Activated naive CD4-positive, alpha-beta T cell treated with anti-CD3 and anti-CD28 coated beads, Interleukin-2, amount 50 U/mL, for 72 hours (primary cell): Measurements from ENCODE around the gene STX12. TPM values are rescaled to one million over a fixed set of nuclear protein-coding genes. Genes with fewer than 3 reads are reported as not detected.

Source experiments
- ATAC-seq, 2 donors: fragments of 150-1000 bp; cut with Tn5 transposase; 2 replicates each; pipeline ENCODE4 v1.10.0; 2021; ENCODE audit warnings: mild to moderate bottlenecking in 2 of 2, moderate library complexity in 2 of 2
- DNase-seq, 2 donors: peaks; one replicate each; pipeline ENCODE4 v3.0.0; 2021 to 2022; ENCODE audit warnings: low spot score in 2 of 2
- H3K27ac Mint-ChIP-seq, 2 donors: one replicate each; pipeline ENCODE4 v1.8.0; 2022; ENCODE audit warnings: mild to moderate bottlenecking in 2 of 2, mixed read lengths in 2 of 2
- H3K36me3 Mint-ChIP-seq, 2 donors: one replicate each; pipeline ENCODE4 v1.8.0; 2022; ENCODE audit warnings: mixed read lengths in 2 of 2
- H3K9me3 Mint-ChIP-seq, 2 donors: one replicate each; pipeline ENCODE4 v1.8.0; 2022; ENCODE audit warnings: mixed read lengths in 2 of 2
- total RNA-seq, 2 donors: library from RNA; stranded (reverse); gene quantifications; one replicate each; pipeline ENCODE4 v1.2.3, GENCODE V29; 2022

Gene STX12
- total RNA-seq: 10 to 100 TPM; 35.2 to 41.0 TPM

DNA sequence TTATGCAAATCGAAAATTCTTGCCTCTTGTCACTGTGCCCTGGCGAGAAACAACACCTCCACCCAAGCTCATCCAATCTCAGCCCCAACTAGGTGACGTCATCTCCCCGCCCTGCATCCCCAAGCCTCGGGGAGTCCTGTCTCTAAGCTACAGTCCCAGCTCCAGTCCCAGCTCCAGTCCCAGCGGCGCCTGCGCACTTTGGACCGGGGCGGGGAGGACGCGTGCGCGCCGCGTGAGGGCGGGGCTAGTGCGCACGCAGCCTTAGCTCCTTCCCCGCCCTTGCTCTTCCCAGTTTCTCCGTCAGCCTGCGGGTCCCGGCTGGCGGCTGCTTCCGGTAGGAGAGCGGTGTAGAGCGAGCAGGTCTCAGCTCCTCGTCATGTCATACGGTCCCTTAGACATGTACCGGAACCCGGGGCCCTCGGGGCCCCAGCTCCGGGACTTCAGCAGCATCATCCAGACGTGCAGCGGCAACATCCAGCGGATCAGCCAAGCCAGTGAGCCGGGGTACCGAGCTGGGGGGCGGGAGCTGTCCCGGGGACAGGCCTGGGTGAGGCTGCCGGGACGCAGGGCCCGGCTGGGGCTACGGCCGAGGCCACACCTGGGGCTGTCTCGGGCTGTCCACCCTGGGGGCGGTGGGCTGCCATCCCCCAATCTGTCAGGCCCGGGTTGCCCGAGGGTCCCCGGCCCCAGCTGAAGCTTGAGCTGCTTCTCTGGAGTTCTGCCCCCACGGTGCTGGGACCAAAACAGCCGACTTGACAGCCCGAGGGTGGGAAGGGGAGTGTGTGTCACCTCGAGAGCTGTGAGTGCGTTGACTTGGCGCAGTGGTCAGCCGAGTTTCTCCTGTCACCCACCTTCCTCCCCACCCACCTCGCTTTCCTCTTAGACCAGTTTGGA is at the start of gene STX12:
Gene STX12, plus strand, starts transcription at position 288 of the 894 bp plus-strand sequence. Its CDS starts 89 bp downstream, at position 377.
- Mint-ChIP-seq H3K9me3 (no peaks in the 10 kb centered on the region), H3K27ac (peak within 1 kb of the TSS; percentile 94 to 99), H3K36me3 (peaks cover 5 to 13% of the 10 kb centered on the region in 2 donors)
- peak; percentile 97 to 99 for ATAC-seq
- peak; percentile 99 for DNase-seq

GRCh38 chr1:27724961-27725373 is 48.1 kb upstream of the STX12 start:
- Mint-ChIP-seq H3K27ac (peak overlapping the region; percentile 99), H3K36me3 (peaks cover 0 to 4% of the 10 kb centered on the region in 2 donors), H3K9me3 (no peaks in the 10 kb centered on the region)
- peak in 1 of 2 donors; percentile 55 for DNase-seq
- ATAC-seq: no peak

DNA sequence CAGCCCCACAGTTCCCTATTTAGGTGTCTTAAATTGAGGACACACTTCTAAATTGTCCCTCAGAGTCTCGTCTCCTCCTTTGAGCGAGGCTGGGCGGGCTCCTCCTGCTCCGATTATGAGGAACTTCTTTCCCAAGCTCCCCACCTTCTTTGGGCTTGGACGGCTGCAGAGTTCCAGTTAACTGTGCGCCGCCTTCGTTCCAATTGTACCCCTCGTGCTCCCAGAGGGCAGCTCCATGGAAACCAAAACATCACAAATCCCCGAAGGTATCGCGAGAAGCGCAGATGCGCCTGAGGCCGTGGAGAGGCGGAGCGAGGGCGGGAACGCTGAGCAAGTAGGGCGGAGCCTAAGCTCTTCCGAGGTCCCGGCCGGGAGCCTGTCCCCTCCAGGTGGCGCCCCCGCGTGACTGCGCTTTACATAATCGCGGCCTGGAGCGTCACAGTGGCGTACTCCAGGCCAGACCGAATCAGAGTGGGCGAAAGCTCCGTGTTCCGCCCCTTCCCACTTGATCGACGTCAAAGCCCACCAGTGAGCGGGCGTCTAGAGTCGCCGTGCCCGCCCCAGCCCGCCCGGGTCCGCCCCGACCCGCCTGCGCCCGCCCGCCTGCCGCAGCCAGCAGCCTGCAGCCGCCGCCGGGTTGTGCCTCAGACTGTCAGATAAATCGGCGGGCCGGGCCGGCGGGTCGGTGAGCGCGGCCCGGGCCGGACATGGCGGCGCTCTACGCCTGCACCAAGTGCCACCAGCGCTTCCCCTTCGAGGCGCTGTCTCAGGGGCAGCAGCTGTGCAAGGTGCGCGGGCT is 47.4 kb upstream of the STX12 start, which contains the start of gene FAM76A:
Gene FAM76A, plus strand, starts transcription at position 588 of the 799 bp plus-strand sequence. Its CDS starts 120 bp downstream, at position 708.
- no peaks in the 10 kb centered on the region for H3K9me3 Mint-ChIP-seq
- peaks cover 0 to 4% of the 10 kb centered on the region in 2 donors for H3K36me3 Mint-ChIP-seq
- peak; percentile 95 for ATAC-seq
- H3K27ac Mint-ChIP-seq: peak within 1 kb of the TSS; percentile 99
- DNase-seq: peak; percentile 100

- peak; percentile 4 to 6 for ATAC-seq
- peak overlapping the region; percentile 77 to 80 for H3K27ac Mint-ChIP-seq
- peak in 1 of 2 donors; percentile 53 for DNase-seq
- peaks cover 0 to 8% of the 10 kb centered on the region in 2 donors for H3K36me3 Mint-ChIP-seq
- no peaks in the 10 kb centered on the region for H3K9me3 Mint-ChIP-seq
These were observed 46.6 kb upstream of the STX12 start for GRCh38 chr1:27726173-27727044.

DNA sequence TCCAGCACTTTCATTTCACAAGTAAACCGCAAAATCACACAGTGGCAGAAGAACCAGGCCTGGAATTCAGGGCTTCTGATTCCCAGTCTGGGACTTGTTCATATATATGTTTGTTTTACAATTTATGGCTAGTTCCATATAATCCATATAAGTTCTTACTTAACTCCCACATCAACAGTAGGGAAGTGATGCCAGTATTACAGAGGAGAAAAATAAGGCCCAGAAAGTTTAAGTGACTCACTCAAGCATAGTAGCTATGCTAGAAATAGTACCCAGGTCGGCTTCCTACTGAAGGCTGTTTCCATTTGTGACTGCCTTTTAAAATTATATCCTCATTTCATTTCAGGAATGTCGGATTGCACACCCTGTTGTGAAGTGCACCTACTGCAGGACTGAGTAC is 45.9 kb upstream of the STX12 start:
- Mint-ChIP-seq H3K27ac (peak overlapping the region in 1 of 2 donors; percentile 80), H3K36me3 (peaks cover 0 to 8% of the 10 kb centered on the region in 2 donors)
- no peak for ATAC-seq

GRCh38 chr1:27736252-27736651 is 36.8 kb upstream of the STX12 start:
- DNase-seq (no peak), ATAC-seq (no peak)
- H3K27ac Mint-ChIP-seq: no peak overlapping the region
- no peaks in the 10 kb centered on the region for H3K9me3 Mint-ChIP-seq
- H3K36me3 Mint-ChIP-seq: peaks cover 6 to 9% of the 10 kb centered on the region in 2 donors

More for the DNA sequence above, 45.9 kb upstream of the STX12 start:
- H3K9me3 Mint-ChIP-seq: no peaks in the 10 kb centered on the region
- DNase-seq: no peak

DNA sequence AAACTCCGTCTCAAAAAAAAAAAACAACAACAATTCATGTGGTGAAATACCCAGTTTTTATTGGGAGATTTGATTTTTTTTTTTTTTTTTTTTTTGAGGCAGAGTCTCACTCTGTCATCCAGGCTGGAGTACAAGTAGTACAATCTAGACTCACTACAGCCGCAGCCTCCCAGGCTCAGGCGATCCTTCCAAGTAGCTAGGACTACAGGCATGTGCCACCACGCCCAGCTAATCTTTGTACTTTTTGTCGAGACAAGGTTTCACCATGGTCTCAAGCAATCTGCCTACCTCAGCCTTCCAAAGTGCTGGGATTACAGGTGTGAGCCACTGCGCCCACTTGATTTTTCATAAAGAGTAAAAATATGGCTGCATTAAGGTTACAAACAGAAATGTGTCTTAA is 31.9 kb upstream of the STX12 start:
- DNase-seq (no peak), ATAC-seq (no peak)
- no peaks in the 10 kb centered on the region for H3K9me3 Mint-ChIP-seq
- H3K27ac Mint-ChIP-seq: no peak overlapping the region
- H3K36me3 Mint-ChIP-seq: peaks cover 9 to 13% of the 10 kb centered on the region in 2 donors

- ATAC-seq: no peak
- Mint-ChIP-seq H3K36me3 (peaks cover 5 to 15% of the 10 kb centered on the region in 2 donors), H3K9me3 (no peaks in the 10 kb centered on the region), H3K27ac (peak overlapping the region in 1 of 2 donors; percentile 52)
- DNase-seq: no peak
These were observed 28.5 kb upstream of the STX12 start for GRCh38 chr1:27744556-27744955.

- DNase-seq (no peak), ATAC-seq (no peak)
- H3K27ac Mint-ChIP-seq: no peak overlapping the region
- H3K36me3 Mint-ChIP-seq: peaks cover 0 to 9% of the 10 kb centered on the region in 2 donors
- no peaks in the 10 kb centered on the region for H3K9me3 Mint-ChIP-seq
These were observed 27.6 kb upstream of the STX12 start for GRCh38 chr1:27745466-27745865.

- H3K36me3 Mint-ChIP-seq: no peaks in the 10 kb centered on the region
- no peak overlapping the region for H3K27ac Mint-ChIP-seq
- ATAC-seq: no peak
- DNase-seq: no peak
- H3K9me3 Mint-ChIP-seq: no peaks in the 10 kb centered on the region
These were observed 20.7 kb upstream of the STX12 start for GRCh38 chr1:27752360-27752759.

GRCh38 chr1:27755286-27755685 is 17.7 kb upstream of the STX12 start:
- no peak for ATAC-seq
- H3K27ac Mint-ChIP-seq: peak overlapping the region in 1 of 2 donors; percentile 17
- no peaks in the 10 kb centered on the region for H3K36me3 Mint-ChIP-seq

DNA sequence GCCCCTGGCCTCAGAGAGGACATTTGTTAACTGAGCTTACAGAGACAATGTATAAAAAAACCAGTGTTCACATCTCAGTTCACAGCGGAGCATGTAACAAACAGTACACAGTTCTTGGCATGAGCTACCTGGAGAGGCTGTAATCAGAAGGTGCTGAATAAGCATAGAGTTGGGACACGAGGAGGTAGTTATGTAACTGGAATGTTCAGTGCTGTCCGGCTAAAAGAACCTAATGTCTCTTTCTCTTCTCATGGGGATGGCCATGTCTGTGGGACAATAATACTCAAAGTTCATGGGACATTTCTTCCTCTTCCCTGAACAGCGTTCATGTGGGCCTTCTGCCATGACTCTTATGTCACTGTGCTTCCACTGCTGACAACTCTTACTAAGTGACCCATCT is 17.2 kb upstream of the STX12 start:
- Mint-ChIP-seq H3K27ac (no peak overlapping the region), H3K36me3 (no peaks in the 10 kb centered on the region), H3K9me3 (no peaks in the 10 kb centered on the region)
- no peak for ATAC-seq
- no peak for DNase-seq

More at GRCh38 chr1:27755286-27755685, 17.7 kb upstream of the STX12 start:
- DNase-seq: no peak
- H3K9me3 Mint-ChIP-seq: no peaks in the 10 kb centered on the region

DNA sequence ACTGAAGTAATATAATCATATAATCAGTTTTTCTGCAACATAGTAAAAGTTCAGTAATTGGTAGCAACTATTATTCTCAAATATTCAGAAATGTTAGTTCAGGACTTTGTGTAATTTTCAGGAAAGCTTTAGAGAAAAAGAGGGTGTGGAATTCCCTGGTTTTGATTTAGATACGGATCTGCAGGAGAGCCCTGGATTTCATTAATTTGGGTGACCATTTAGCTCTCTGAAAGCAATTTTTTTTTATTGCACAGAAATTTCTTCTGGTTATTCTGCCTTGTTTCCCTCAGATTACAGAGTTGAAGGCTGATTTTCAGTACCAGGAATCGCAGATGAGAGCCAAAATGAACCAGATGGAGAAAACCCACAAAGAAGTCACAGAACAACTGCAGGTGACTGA is 13.8 kb upstream of the STX12 start:
- no peak overlapping the region for H3K27ac Mint-ChIP-seq
- no peaks in the 10 kb centered on the region for H3K36me3 Mint-ChIP-seq
- ATAC-seq (no peak), DNase-seq (no peak)
- H3K9me3 Mint-ChIP-seq: no peaks in the 10 kb centered on the region

- no peaks in the 10 kb centered on the region for H3K9me3 Mint-ChIP-seq
- ATAC-seq: no peak
- DNase-seq: no peak
- no peaks in the 10 kb centered on the region for H3K36me3 Mint-ChIP-seq
- H3K27ac Mint-ChIP-seq: peak overlapping the region in 1 of 2 donors; percentile 10
These were observed 12.6 kb upstream of the STX12 start for GRCh38 chr1:27760426-27760825.

DNA sequence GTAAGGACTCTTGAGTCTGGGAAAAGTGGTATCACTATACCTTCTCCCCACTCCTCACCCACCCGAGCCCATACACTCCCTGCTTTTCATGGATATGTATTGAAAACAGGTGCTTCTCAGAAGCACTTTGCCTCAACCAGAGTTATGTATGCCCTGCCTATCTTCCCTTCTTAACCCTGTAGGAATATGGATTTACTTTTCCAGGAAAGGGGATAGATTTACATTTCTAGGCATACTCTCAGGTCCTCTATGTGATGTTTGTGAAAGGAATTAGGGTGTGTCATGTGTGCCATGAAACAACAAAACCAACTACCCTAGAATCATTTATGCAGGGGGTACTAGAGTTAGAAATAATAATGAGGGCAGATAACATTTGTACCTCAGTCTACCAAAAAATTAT is 11.0 kb upstream of the STX12 start:
- Mint-ChIP-seq H3K36me3 (no peaks in the 10 kb centered on the region), H3K27ac (no peak overlapping the region), H3K9me3 (no peaks in the 10 kb centered on the region)
- ATAC-seq (no peak), DNase-seq (no peak)

DNA sequence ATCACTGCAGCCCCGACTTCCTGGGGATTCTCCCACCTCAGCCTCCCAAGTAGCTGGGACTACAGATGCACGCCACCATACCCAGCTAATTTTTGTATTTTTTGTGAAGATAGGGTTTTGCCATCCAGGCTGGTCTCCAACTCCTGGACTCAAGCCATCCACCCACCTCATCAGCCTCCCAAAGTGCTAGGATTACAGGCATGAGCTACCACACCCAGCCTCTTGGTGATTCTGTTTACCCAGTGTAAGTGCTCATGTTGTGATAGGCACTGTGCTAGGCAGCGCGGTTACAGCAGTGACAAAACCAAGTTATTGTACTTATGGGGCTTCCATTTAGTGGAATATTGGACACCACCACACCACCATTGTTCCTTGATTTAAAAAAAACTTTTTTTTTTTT is 9.7 kb upstream of the STX12 start:
- Mint-ChIP-seq H3K9me3 (no peaks in the 10 kb centered on the region), H3K27ac (no peak overlapping the region), H3K36me3 (no peaks in the 10 kb centered on the region)
- ATAC-seq (no peak), DNase-seq (no peak)
